Natural killer cell treated with Interleukin-12 subunit alpha and Interleukin-12 subunit beta and Interleukin-15 and Interleukin-18, amount 100 ng/mL, for 72 hours (primary cell): Measurements from ENCODE around the gene GRID2. TPM values are rescaled to one million over a fixed set of nuclear protein-coding genes. Genes with fewer than 3 reads are reported as not detected.

ENCODE experiments used
- ATAC-seq, 2 donors: fragments of 150-1000 bp; cut with Tn5 transposase in 1 of 2; sonication (Bioruptor Pico), chemical (Tn5 transposase) in 1 of 2; 2 replicates each; pipeline ENCODE4 v1.10.0; 2021
- DNase-seq: peaks from one replicate; pipeline ENCODE4 v3.0.0; 2022; ENCODE audit warnings: low spot score
- H3K27ac Mint-ChIP-seq, 2 donors: 1 replicate in 1 of 2; 2 replicates in 1 of 2; pipeline ENCODE4 v1.8.0; 2022; ENCODE audit warnings: mixed read lengths in 2 of 2, mild to moderate bottlenecking in 1 of 2, moderate library complexity in 1 of 2
- H3K27me3 Mint-ChIP-seq, 2 donors: 1 replicate in 1 of 2; 2 replicates in 1 of 2; pipeline ENCODE4 v1.8.0; 2022; ENCODE audit warnings: mixed read lengths in 2 of 2
- H3K36me3 Mint-ChIP-seq: one replicate; pipeline ENCODE4 v1.8.0; 2022; ENCODE audit warnings: mixed read lengths
- H3K4me1 Mint-ChIP-seq, 2 donors: 1 replicate in 1 of 2; 2 replicates in 1 of 2; pipeline ENCODE4 v1.8.0; 2022; ENCODE audit warnings: low read depth in 2 of 2, mixed read lengths in 2 of 2, mild to moderate bottlenecking in 1 of 2
- H3K4me3 Mint-ChIP-seq: one replicate; pipeline ENCODE4 v1.8.0; 2022; ENCODE audit warnings: mixed read lengths
- H3K9me3 Mint-ChIP-seq: 2 replicates; pipeline ENCODE4 v1.8.0; 2022; ENCODE audit warnings: mixed read lengths
- total RNA-seq, 2 donors: library from RNA; stranded (reverse); gene quantifications; one replicate each; pipeline ENCODE4 v1.2.3, GENCODE V29; 2022

The GRID2 gene
- total RNA-seq, 2 donors from 2014 or later: not detected

DNA sequence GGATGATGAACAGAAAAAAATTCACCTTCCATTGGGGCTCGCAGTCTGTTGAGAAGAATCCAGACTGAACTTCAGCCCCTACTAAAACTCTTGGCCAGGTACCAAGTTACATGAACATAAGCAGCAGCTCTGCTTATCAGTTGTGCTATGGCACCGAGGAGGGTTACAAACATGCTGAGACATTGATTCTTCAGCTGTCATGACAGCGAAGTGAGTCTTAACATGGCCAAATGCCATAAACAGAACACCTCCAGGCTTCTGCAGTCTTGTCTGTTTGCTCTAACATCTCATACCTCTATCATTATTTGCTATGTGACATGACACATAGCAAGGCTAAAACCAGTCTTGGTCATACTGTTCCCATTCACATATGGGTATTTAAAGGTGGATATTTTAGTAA, 521.5 kb downstream of the GRID2 start:
- Mint-ChIP-seq H3K27ac (no peak overlapping the region), H3K36me3 (peaks cover 6% of the 10 kb centered on the region), H3K4me1 (no peaks in the 10 kb centered on the region), H3K9me3 (peaks cover 8% of the 10 kb centered on the region), H3K4me3 (no peak overlapping the region), H3K27me3 (no peaks in the 10 kb centered on the region)
- DNase-seq (no peak), ATAC-seq (no peak)

DNA sequence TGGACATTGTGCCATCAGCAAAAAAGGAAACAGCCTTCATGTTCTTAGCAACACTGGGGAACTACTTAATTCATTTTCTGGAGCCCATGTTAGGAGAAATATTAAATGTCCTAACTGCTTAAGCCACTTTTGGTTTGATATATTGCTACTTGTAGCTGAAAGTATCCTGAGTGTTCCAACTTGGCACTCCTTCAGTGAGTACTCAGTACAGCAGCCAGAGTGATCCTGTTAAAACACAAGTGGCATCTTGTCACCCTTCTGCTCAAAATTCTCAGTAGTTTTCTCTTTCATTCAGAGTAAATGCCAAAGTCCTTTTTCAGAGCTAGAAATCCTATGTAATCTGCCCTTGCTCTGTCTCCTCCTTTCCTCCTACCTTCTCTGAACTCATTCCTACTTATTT, 522.0 kb downstream of the GRID2 start:
- H3K27me3 Mint-ChIP-seq: no peaks in the 10 kb centered on the region
- peaks cover 8% of the 10 kb centered on the region for H3K9me3 Mint-ChIP-seq
- no peak overlapping the region for H3K27ac Mint-ChIP-seq
- ATAC-seq (no peak), DNase-seq (no peak)
- no peaks in the 10 kb centered on the region for H3K4me1 Mint-ChIP-seq
- H3K4me3 Mint-ChIP-seq: no peak overlapping the region
- peaks cover 6% of the 10 kb centered on the region for H3K36me3 Mint-ChIP-seq

DNA sequence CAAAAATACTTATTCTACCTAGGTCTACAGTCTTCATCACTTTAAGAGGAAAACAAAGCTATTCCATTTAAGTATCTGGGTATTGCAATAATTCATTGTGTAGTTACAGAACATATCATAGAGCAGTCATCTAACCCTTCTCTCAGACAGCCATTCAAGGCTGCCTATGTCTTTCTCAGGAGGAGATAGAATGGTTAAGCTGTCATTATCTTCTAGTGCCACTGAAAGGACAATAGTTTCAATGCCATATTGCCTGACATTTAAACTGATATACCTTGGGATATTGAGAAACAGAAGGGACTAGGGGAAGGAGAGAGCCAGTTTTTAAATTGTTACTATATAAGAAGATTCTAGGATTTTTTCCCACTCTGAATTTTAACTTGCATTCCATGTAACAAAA, 527.0 kb downstream of the GRID2 start:
- no peaks in the 10 kb centered on the region for H3K27me3 Mint-ChIP-seq
- H3K9me3 Mint-ChIP-seq: peaks cover 12% of the 10 kb centered on the region
- no peak overlapping the region for H3K27ac Mint-ChIP-seq
- ATAC-seq: no peak
- no peak overlapping the region for H3K4me3 Mint-ChIP-seq
- H3K4me1 Mint-ChIP-seq: no peaks in the 10 kb centered on the region
- no peak for DNase-seq
- H3K36me3 Mint-ChIP-seq: peaks cover 6% of the 10 kb centered on the region

DNA sequence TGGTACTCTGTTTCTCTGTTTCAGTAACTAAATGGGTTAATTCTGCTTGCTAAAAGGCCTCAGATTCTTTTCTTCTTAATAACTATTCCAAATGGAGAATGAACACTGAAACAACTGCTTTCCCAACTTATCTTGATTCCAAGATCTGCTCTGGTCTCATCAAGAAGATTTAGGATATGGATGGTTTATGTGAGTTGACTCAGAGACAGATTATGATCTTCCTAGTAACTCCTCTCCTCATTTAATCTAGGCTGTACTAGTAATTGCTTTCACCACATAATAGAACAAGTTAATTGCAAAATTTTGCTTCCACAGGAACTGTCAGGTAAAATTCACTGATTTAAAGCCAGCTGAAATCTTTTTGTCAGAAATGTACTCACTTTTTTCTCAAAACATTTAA, 537.1 kb downstream of the GRID2 start:
- DNase-seq (no peak), ATAC-seq (no peak)
- Mint-ChIP-seq H3K27ac (no peak overlapping the region), H3K9me3 (peaks cover 23% of the 10 kb centered on the region), H3K36me3 (peaks cover 5% of the 10 kb centered on the region), H3K27me3 (no peaks in the 10 kb centered on the region), H3K4me1 (no peaks in the 10 kb centered on the region), H3K4me3 (no peak overlapping the region)

DNA sequence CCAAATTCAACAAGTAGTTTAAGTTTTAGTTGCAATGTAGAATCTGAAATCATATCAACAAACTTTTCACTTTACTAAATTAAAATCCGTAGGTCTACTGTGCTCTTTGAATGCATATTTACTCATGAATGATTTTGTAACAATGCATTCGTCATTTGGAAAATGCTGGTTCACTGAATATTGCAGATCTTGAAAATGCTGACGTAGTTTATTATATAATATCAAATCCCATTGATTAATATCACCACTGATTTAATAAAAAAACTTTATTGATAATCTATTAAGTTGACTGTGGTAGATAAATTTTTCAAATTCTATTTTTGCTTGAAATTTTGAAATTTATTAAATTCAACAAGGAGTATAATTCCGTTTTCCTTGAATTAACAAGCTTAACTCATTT, 540.0 kb downstream of the GRID2 start:
- Mint-ChIP-seq H3K9me3 (peaks cover 35% of the 10 kb centered on the region), H3K4me3 (no peak overlapping the region), H3K27me3 (no peaks in the 10 kb centered on the region), H3K36me3 (peaks cover 5% of the 10 kb centered on the region), H3K4me1 (no peaks in the 10 kb centered on the region), H3K27ac (no peak overlapping the region)
- no peak for DNase-seq
- no peak for ATAC-seq

DNA sequence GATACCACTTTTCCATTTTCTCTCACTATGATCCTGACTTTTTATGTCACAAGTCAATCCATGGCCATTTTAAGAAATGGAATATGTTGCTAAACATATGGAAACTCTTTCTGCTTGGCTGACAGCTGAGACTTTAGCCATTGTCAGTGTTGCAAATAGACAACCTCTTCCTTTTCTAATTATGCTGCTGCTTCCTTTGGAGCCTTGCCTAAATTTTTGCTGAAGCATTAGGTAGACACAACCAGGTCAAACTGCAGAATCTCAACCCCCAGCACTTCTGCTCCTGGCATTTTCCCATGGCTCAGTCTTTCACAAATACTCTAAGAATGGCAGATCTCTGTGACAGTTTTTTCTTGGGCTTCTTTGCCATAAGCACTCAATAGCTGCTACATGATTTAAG, 543.3 kb downstream of the GRID2 start:
- no peak for DNase-seq
- no peak for ATAC-seq
- no peak overlapping the region for H3K4me3 Mint-ChIP-seq
- peaks cover 5% of the 10 kb centered on the region for H3K36me3 Mint-ChIP-seq
- H3K9me3 Mint-ChIP-seq: peaks cover 24% of the 10 kb centered on the region
- no peaks in the 10 kb centered on the region for H3K4me1 Mint-ChIP-seq
- no peaks in the 10 kb centered on the region for H3K27me3 Mint-ChIP-seq
- H3K27ac Mint-ChIP-seq: no peak overlapping the region

DNA sequence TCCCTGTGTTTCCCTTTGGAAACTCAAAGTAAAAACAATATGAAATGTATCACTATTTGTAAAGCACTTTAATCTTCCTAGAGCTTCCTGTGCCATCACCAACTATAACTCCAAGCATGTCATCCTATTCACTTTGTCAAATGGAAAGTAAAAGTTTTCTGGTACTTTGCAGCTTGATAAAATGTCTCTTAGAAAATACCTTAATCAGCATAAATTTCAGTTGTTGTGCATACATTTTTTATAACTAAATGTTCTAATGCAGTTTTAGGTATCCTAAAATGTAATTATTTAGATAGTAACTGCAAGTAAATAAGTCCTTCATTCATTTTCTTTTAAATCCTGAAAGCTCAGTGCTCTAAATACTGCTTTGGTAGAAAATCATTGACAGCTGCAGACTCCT, 558.7 kb downstream of the GRID2 start:
- ATAC-seq (no peak), DNase-seq (no peak)
- Mint-ChIP-seq H3K4me3 (no peak overlapping the region), H3K36me3 (no peaks in the 10 kb centered on the region), H3K27me3 (no peaks in the 10 kb centered on the region), H3K4me1 (no peaks in the 10 kb centered on the region), H3K27ac (no peak overlapping the region), H3K9me3 (no peaks in the 10 kb centered on the region)

DNA sequence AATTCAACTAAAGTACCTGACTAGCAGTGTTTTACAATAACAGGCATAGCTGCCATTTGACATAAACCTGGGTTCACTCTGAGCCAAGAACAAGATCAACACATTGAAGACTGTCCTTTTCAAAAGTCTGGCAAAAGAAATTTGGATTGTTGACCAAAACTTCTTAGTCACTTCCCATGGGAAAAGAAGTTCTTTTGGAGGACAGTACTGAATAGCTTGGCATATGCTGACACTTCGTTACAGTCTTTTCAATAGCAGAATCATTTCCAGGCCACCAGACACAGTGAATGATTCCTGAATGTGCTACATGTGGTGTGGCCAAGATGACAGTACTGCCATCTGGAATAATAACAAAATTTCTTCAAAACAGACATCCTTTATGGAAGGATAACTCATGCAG, 560.3 kb downstream of the GRID2 start:
- ATAC-seq (no peak), DNase-seq (no peak)
- H3K36me3 Mint-ChIP-seq: no peaks in the 10 kb centered on the region
- H3K9me3 Mint-ChIP-seq: peaks cover 6% of the 10 kb centered on the region
- H3K27ac Mint-ChIP-seq: no peak overlapping the region
- no peaks in the 10 kb centered on the region for H3K27me3 Mint-ChIP-seq
- H3K4me3 Mint-ChIP-seq: no peak overlapping the region
- H3K4me1 Mint-ChIP-seq: no peaks in the 10 kb centered on the region

DNA sequence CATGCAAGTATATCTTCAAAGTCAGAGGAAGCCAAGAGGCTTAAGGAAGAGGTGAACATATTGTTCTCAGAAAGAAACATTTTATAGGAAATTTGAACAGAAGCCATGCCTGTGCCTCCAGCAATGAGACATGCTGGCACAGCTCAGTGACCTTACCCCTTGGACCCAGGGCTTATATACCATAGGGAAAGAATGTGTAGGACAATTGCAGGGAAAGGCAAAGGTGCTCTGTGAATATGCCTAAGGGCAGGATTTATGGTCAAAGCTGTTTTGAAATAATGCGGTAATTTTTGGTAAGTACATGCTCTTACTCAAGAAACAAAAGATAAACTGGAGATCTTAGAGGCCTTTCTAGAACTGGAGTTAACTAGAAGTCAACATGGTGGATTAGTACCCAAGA, 568.8 kb downstream of the GRID2 start:
- H3K36me3 Mint-ChIP-seq: no peaks in the 10 kb centered on the region
- H3K4me1 Mint-ChIP-seq: no peaks in the 10 kb centered on the region
- no peak overlapping the region for H3K27ac Mint-ChIP-seq
- no peaks in the 10 kb centered on the region for H3K27me3 Mint-ChIP-seq
- no peak overlapping the region for H3K4me3 Mint-ChIP-seq
- peaks cover 11% of the 10 kb centered on the region for H3K9me3 Mint-ChIP-seq
- DNase-seq: no peak
- ATAC-seq: no peak

DNA sequence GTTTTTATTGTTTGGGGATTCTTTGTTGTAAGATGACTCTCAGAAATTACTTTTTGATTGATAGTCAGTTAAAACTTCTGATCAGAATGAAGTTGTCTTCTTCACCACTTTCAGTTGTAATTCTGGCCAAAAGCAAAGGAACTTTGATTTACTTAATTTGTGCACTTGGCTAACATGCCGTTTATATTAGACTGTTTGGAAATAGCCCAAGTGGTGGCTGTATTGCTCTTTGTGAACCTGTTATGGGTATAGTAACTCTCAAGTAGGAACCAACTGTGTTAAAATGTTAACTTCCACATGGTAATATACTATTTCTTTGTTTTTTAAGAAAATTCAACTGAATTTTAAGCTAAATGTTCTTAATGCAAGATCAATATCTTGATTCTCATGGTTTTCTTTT, 581.9 kb downstream of the GRID2 start:
- Mint-ChIP-seq H3K4me1 (no peaks in the 10 kb centered on the region), H3K9me3 (peaks cover 19% of the 10 kb centered on the region), H3K4me3 (no peak overlapping the region), H3K36me3 (no peaks in the 10 kb centered on the region), H3K27ac (no peak overlapping the region), H3K27me3 (no peaks in the 10 kb centered on the region)
- DNase-seq (no peak), ATAC-seq (no peak)

DNA sequence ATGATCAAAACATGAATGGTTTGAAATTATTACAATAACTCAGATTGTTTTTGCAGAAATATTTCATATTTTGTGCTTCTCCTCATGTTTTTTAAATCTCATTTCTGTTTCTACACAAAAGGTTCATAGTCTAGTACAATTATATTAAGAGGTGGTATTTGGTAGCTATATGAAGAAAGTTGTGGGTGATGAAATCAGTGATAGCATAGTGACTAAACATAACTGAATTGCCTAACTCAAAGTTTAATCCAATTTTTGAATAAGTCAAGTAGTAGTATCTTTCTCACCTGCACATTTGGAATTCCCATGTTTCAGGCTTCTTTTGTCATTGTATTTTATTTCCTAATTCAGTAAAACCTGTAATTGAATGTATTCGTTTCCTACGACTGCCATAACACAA, 648.7 kb downstream of the GRID2 start:
- DNase-seq (no peak), ATAC-seq (no peak)
- no peak overlapping the region for H3K27ac Mint-ChIP-seq
- H3K4me1 Mint-ChIP-seq: no peaks in the 10 kb centered on the region
- no peaks in the 10 kb centered on the region for H3K27me3 Mint-ChIP-seq
- H3K36me3 Mint-ChIP-seq: peaks cover 4% of the 10 kb centered on the region
- peaks cover 17% of the 10 kb centered on the region for H3K9me3 Mint-ChIP-seq
- no peak overlapping the region for H3K4me3 Mint-ChIP-seq

DNA sequence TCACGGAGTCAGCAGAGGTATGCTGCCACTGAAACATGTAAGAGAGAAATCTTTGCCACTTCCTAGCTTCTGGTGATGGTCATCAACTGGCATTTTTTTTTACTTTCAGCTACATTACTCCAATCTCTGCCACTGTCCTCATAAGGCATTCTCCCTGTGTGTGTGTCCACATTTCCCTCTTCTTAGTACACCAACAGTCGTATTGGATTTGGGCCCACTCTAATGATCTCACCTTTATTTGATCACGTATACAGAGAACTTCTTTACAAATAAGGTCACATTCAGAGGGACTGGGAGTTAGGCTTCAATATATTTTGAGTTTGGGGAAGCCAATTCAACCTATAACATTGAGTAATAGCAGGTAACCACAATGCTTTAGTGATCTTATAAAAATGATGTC, 649.1 kb downstream of the GRID2 start:
- Mint-ChIP-seq H3K4me1 (no peaks in the 10 kb centered on the region), H3K27me3 (no peaks in the 10 kb centered on the region)

DNA sequence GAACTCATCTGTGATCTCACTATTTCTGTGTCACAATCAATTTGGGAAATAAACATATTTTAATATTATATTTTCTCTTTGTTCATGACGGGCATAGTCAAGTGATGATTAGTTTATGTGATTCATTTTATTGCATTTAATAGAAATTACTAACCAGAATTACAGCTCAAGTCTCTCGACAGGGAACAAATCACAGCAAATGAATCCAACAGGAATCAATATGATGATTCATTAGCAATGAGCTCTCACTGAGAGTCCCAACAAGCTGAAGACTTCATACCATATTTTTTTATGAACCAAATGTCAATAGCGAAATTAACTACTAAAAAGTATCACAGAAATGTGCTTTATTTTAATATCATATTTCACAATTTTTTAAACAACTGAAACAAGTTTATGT, 649.7 kb downstream of the GRID2 start:
- Mint-ChIP-seq H3K27ac (no peak overlapping the region), H3K27me3 (no peaks in the 10 kb centered on the region)
- no peak for DNase-seq

More for the DNA sequence above, 649.1 kb downstream of the GRID2 start:
- Mint-ChIP-seq H3K27ac (no peak overlapping the region), H3K36me3 (peaks cover 4% of the 10 kb centered on the region), H3K4me3 (no peak overlapping the region), H3K9me3 (peaks cover 18% of the 10 kb centered on the region)
- DNase-seq (no peak), ATAC-seq (no peak)

DNA sequence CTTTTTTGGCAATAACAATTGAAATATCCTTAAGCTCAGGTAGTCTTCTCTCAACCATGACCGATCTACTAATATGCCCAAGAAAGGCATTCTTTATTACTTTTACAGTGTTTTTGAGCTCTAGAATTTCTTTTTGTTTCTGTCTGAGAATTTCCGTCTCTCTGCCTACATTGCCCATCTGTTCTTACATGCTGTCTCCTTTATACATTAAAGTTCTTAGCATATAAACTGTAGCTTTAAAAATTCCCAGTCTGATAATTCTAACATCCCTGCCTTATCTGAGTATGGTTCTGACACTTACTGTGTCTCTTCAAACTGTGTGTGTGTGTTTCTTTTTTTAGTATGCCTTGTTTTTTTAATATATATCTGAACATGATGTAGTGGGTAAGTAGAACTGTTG, 658.1 kb downstream of the GRID2 start:
- no peaks in the 10 kb centered on the region for H3K4me1 Mint-ChIP-seq
- DNase-seq (no peak), ATAC-seq (no peak)
- peaks cover 5% of the 10 kb centered on the region for H3K36me3 Mint-ChIP-seq
- peaks cover 27% of the 10 kb centered on the region for H3K9me3 Mint-ChIP-seq
- no peak overlapping the region for H3K4me3 Mint-ChIP-seq
- no peaks in the 10 kb centered on the region for H3K27me3 Mint-ChIP-seq
- H3K27ac Mint-ChIP-seq: no peak overlapping the region

More for the DNA sequence above, 649.7 kb downstream of the GRID2 start:
- peaks cover 18% of the 10 kb centered on the region for H3K9me3 Mint-ChIP-seq
- no peak overlapping the region for H3K4me3 Mint-ChIP-seq
- H3K36me3 Mint-ChIP-seq: peaks cover 4% of the 10 kb centered on the region
- H3K4me1 Mint-ChIP-seq: no peaks in the 10 kb centered on the region
- no peak for ATAC-seq

DNA sequence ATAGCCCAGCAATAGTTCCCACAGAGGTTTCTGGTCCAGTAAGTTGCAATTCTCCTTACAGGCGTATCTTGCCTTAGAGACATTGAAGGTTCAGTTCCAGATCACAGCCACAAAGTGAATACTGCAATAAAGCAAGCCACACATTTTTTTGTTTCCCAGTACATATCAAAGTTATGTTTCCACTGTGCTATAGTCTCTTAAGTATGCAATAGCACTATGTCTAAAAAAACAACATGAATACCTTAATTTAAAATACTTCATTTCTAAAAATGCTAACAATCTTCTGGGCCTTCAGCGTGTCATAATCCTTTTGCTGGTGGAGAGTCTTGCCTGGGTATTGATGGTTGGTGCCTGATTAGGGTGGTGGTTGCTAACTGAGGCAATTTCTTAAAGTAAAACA, 659.1 kb downstream of the GRID2 start:
- Mint-ChIP-seq H3K27ac (no peak overlapping the region), H3K27me3 (no peaks in the 10 kb centered on the region), H3K9me3 (peaks cover 23% of the 10 kb centered on the region), H3K4me1 (no peaks in the 10 kb centered on the region), H3K4me3 (no peak overlapping the region), H3K36me3 (peaks cover 5% of the 10 kb centered on the region)
- DNase-seq: no peak
- no peak for ATAC-seq
